ENCODE measurements around the gene MSI2. TPM values are rescaled to one million over a fixed set of nuclear protein-coding genes. Genes with fewer than 3 reads are reported as not detected.

Gene MSI2
- total and polyA plus RNA-seq, 4 donors = 9.4 to 64.0 (median 30.4) TPM

GRCh38 chr17:57282296-57282695, 26.0 kb downstream of the MSI2 start:
- no peak for DNase-seq
- Histone ChIP-seq H3K27ac (ENCODE audit: low read depth in 1 of 2, low read length in 1 of 2) (peak overlapping the region in 1 of 2 donors; percentile 49), H3K9ac (ENCODE audit: insufficient read depth in 1 of 2, low read length in 2 of 2) (no peak overlapping the region), H3K4me3 (no peak overlapping the region), H3K4me1 (ENCODE audit: control insufficient read depth in 5 of 5, insufficient read depth in 5 of 5, low read length in 5 of 5) (peaks cover 0 to 25% (median 2%) of the 10 kb centered on the region in 5 donors), H3K27me3 (ENCODE audit: control insufficient read depth in 3 of 3, insufficient read depth in 3 of 3, low read length in 2 of 3) (no peaks in the 10 kb centered on the region), H3K9me3 (ENCODE audit: control insufficient read depth in 4 of 4, insufficient read depth in 3 of 4, low read length in 3 of 4) (no peaks in the 10 kb centered on the region), H3K36me3 (ENCODE audit: control insufficient read depth in 4 of 4, insufficient read depth in 4 of 4, low read length in 4 of 4) (peaks cover 0 to 2% (median 0%) of the 10 kb centered on the region in 4 donors)
- whole genome bisulfite sequencing, 2 donors = 50 to 82% methylated on average over 1 of the region's 1 CpG
- TF ChIP-seq, protein P1, sequence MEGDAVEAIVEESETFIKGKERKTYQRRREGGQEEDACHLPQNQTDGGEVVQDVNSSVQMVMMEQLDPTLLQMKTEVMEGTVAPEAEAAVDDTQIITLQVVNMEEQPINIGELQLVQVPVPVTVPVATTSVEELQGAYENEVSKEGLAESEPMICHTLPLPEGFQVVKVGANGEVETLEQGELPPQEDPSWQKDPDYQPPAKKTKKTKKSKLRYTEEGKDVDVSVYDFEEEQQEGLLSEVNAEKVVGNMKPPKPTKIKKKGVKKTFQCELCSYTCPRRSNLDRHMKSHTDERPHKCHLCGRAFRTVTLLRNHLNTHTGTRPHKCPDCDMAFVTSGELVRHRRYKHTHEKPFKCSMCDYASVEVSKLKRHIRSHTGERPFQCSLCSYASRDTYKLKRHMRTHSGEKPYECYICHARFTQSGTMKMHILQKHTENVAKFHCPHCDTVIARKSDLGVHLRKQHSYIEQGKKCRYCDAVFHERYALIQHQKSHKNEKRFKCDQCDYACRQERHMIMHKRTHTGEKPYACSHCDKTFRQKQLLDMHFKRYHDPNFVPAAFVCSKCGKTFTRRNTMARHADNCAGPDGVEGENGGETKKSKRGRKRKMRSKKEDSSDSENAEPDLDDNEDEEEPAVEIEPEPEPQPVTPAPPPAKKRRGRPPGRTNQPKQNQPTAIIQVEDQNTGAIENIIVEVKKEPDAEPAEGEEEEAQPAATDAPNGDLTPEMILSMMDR (IDR thresholded peaks at IDR 0.05; ENCODE audit: control extremely low read depth, extremely low read depth) = no peak
- ATAC-seq (ENCODE audit: insufficient read depth, low FRiP score) = no peak

DNA sequence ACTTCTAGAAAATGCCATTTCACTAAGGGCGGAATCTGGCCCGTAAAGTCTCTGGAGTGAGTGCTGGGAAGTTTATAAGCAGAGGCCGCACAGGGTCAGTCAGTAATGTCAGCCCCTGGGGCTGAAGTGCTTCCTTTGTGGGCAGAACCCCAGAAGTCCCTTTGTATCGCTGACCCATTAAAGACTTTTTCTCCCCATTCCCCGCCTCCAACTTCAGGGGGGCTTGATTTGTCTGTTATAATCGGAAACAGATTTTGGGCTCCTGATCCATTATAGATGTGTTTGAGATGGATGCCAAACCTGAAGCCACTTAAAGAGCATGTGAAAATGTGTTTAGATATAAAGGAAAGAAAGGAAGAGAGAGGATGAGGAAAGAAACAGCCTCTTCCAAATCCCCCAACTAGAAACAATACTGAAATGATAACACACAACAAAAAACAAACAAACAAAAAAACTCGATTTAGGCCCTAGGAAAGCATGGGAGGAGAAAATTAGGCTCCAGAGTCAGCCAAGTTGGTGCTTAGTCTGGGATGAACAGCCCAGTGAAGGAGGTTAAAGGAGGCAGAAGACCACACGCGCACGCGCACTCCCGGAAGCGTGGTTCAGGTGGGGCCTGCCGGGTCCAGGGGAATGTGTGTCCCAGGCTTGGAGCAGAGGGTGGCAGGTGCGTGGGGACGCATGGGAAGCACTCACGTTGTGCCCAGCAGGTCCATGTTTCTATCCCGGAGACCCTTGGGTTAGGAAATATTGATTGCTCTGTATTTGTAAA, 27.1 kb downstream of the MSI2 start:
- ATAC-seq (ENCODE audit: insufficient read depth, low FRiP score) (no peak), DNase-seq (peak in 1 of 3 donors; percentile 28)
- H3K9ac ChIP-seq (ENCODE audit: insufficient read depth in 1 of 2, low read length in 2 of 2) = no peak overlapping the region
- H3K27ac ChIP-seq (ENCODE audit: low read depth in 1 of 2, low read length in 1 of 2) = no peak overlapping the region
- WGBS, 2 donors = 87% methylated on average over 18 of the region's 18 CpGs
- TF ChIP-seq, protein P1 (IDR thresholded peaks at IDR 0.05; ENCODE audit: control extremely low read depth, extremely low read depth) = no peak
- peaks cover 0 to 2% (median 0%) of the 10 kb centered on the region in 4 donors for H3K36me3 ChIP-seq (ENCODE audit: control insufficient read depth in 4 of 4, insufficient read depth in 4 of 4, low read length in 4 of 4)
- H3K4me3 ChIP-seq = no peak overlapping the region
- H3K27me3 ChIP-seq (ENCODE audit: control insufficient read depth in 3 of 3, insufficient read depth in 3 of 3, low read length in 2 of 3) = no peaks in the 10 kb centered on the region
- no peaks in the 10 kb centered on the region for H3K9me3 ChIP-seq (ENCODE audit: control insufficient read depth in 4 of 4, insufficient read depth in 3 of 4, low read length in 3 of 4)
- peaks cover 0 to 32% (median 4%) of the 10 kb centered on the region in 5 donors for H3K4me1 ChIP-seq (ENCODE audit: control insufficient read depth in 5 of 5, insufficient read depth in 5 of 5, low read length in 5 of 5)

DNA sequence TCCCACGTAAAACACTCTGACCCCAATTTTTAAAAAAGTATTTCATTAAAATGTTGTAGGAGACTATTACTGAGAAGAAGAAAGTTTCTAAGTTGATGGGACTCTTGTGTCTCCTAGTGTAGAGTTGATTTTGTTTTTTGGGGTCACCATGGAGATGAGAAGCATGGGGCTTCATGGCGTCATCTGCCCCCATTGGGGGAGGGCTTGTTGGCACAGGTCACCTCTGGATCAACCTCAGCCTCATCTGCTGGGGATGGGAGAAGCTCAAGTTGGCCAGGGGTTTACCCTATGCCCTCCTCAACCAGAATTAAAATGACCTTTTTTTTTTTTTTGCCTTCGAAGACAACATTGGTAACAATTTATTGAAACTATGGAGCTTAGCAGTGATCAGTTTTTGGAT, 28.3 kb downstream of the MSI2 start:
- H3K4me1 ChIP-seq (ENCODE audit: control insufficient read depth in 5 of 5, insufficient read depth in 5 of 5, low read length in 5 of 5) = peaks cover 0 to 42% (median 7%) of the 10 kb centered on the region in 5 donors
- no peak for ATAC-seq (ENCODE audit: insufficient read depth, low FRiP score)
- peaks cover 0 to 2% (median 0%) of the 10 kb centered on the region in 4 donors for H3K36me3 ChIP-seq (ENCODE audit: control insufficient read depth in 4 of 4, insufficient read depth in 4 of 4, low read length in 4 of 4)
- H3K9ac ChIP-seq (ENCODE audit: insufficient read depth in 1 of 2, low read length in 2 of 2) = no peak overlapping the region
- no peak for DNase-seq
- H3K4me3 ChIP-seq = no peak overlapping the region
- no peak overlapping the region for H3K27ac ChIP-seq (ENCODE audit: low read depth in 1 of 2, low read length in 1 of 2)
- TF ChIP-seq, protein P1 (IDR thresholded peaks at IDR 0.05; ENCODE audit: control extremely low read depth, extremely low read depth) = no peak
- H3K27me3 ChIP-seq (ENCODE audit: control insufficient read depth in 3 of 3, insufficient read depth in 3 of 3, low read length in 2 of 3) = no peaks in the 10 kb centered on the region
- H3K9me3 ChIP-seq (ENCODE audit: control insufficient read depth in 4 of 4, insufficient read depth in 3 of 4, low read length in 3 of 4) = no peaks in the 10 kb centered on the region
- WGBS, 2 donors = 45 to 72% methylated on average over 3 of the region's 3 CpGs
